SU-DHL-6 (cell line): ENCODE results near the gene IRF9.

Experiments
- H2AFZ ChIP-seq: fragments of 200-600 bp; sonication (generic); 2 replicates; pipeline ENCODE4 v1.6.1; 2014; ENCODE audit warnings: low read depth, mild to moderate bottlenecking, moderate library complexity, mixed read lengths, antibody characterized with exemption, low read length; ENCODE audit not compliant: severe bottlenecking
- H3F3A ChIP-seq: fragments of 200-600 bp; shearing (Covaris generic); 2 replicates; pipeline ENCODE4 v1.6.0; 2016; ENCODE audit warnings: antibody characterized with exemption, mild to moderate bottlenecking; ENCODE audit not compliant: insufficient read depth
- H3K27ac ChIP-seq: fragments of 200-600 bp; sonication (generic); 2 replicates; pipeline ENCODE4 v1.5.1; 2016; ENCODE audit warnings: low read depth, mild to moderate bottlenecking, low read length, moderate library complexity, mixed read lengths
- H3K27me3 ChIP-seq: fragments of 200-600 bp; sonication (generic), shearing (Covaris generic); 2 replicates; pipeline ENCODE4 v1.6.0; 2014; ENCODE audit warnings: mild to moderate bottlenecking, low read length
- H3K36me3 ChIP-seq: fragments of 200-600 bp; sonication (generic); 2 replicates; pipeline ENCODE4 v1.6.1; 2014; ENCODE audit warnings: mild to moderate bottlenecking, low read length, mixed read lengths
- H3K4me2 ChIP-seq: fragments of 300-600, 200-600 bp; shearing (Covaris generic), sonication (generic); 2 replicates; pipeline ENCODE4 v1.6.0; 2014; ENCODE audit warnings: low read length, low read depth, mild to moderate bottlenecking; ENCODE audit not compliant: poor library complexity, severe bottlenecking
- H3K4me3 ChIP-seq: fragments of 200-600 bp; sonication (generic); 2 replicates; pipeline ENCODE4 v1.5.1; 2014; ENCODE audit warnings: antibody characterized with exemption, low read length, mild to moderate bottlenecking, mixed read lengths; ENCODE audit not compliant: insufficient read depth, poor library complexity, severe bottlenecking
- H3K79me2 ChIP-seq: fragments of 200-600 bp; sonication (generic); 2 replicates; pipeline ENCODE4 v1.6.1; 2014; ENCODE audit warnings: mild to moderate bottlenecking, low read length, moderate library complexity; ENCODE audit not compliant: insufficient read depth
- H3K9ac ChIP-seq: fragments of 200-600 bp; sonication (generic); 2 replicates; pipeline ENCODE4 v1.7.0; 2014; ENCODE audit warnings: mild to moderate bottlenecking, low read length
- H3K9me2 ChIP-seq: fragments of 200-600 bp; sonication (generic); replicated peaks from 2 replicates; pipeline ENCODE4 v1.6.1; 2014; ENCODE audit warnings: low read length; ENCODE audit not compliant: insufficient read depth
- H3K9me3 ChIP-seq: fragments of 200-600 bp; sonication (generic); 2 replicates; pipeline ENCODE4 v1.6.1; 2014; ENCODE audit warnings: low read length, mixed read lengths; ENCODE audit not compliant: insufficient read depth
- H4K20me1 ChIP-seq: fragments of 200-600 bp; sonication (generic); 2 replicates; pipeline ENCODE4 v1.6.1; 2014; ENCODE audit warnings: low read depth, mild to moderate bottlenecking, antibody characterized with exemption, low read length, moderate library complexity, mixed read lengths
- EZH2phosphoT487 ChIP-seq: fragments of 200-600 bp; sonication (generic), shearing (Covaris generic); conservative IDR thresholded peaks from 2 replicates; pipeline ENCODE4 v1.6.1; 2018; ENCODE audit warnings: mild to moderate bottlenecking, antibody characterized with exemption, low read length, moderate library complexity, mixed read lengths
- TF ChIP-seq, protein P1 (sequence below): fragments of 200-600 bp; sonication (generic); IDR thresholded peaks from one replicate; pipeline ENCODE4 v1.5.1; 2017; ENCODE audit warnings: antibody characterized with exemption, mild to moderate bottlenecking, low read length, moderate library complexity; ENCODE audit not compliant: insufficient read depth, poor library complexity, severe bottlenecking

IRF9 gene

DNA sequence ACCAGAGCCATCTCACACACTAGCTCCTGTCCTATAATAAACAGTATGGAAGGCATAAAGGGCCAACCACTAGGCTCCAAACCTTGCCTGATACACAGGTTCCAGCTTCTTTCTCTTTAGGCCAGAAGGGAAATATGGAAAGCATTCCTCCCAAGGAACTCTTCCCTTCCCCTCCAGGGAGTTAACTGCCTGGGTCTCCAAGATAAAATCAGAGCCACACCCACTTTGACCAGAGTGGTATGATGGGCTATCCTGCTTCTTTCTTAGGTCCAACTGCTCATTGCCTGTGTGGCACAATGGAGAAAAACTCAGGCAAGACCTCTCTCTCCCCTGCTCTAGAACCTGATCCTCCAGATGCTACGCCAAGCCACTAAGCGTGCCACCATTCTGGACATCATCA lies 46.6 kb downstream of the IRF9 start:
- Histone ChIP-seq H3K4me2 (no peak overlapping the region), H4K20me1 (no peaks in the 10 kb centered on the region), H3K27ac (no peak overlapping the region), H3K9ac (no peak overlapping the region), H2AFZ (no peak overlapping the region), H3F3A (peaks cover 6% of the 10 kb centered on the region; the same call in 1 of the 2 replicates), H3K79me2 (no peaks in the 10 kb centered on the region), H3K4me3 (no peak overlapping the region), H3K9me3 (no peaks in the 10 kb centered on the region), H3K9me2 (no peaks in the 10 kb centered on the region), H3K27me3 (no peaks in the 10 kb centered on the region), H3K36me3 (no peaks in the 10 kb centered on the region)
- TF ChIP-seq, protein P1, sequence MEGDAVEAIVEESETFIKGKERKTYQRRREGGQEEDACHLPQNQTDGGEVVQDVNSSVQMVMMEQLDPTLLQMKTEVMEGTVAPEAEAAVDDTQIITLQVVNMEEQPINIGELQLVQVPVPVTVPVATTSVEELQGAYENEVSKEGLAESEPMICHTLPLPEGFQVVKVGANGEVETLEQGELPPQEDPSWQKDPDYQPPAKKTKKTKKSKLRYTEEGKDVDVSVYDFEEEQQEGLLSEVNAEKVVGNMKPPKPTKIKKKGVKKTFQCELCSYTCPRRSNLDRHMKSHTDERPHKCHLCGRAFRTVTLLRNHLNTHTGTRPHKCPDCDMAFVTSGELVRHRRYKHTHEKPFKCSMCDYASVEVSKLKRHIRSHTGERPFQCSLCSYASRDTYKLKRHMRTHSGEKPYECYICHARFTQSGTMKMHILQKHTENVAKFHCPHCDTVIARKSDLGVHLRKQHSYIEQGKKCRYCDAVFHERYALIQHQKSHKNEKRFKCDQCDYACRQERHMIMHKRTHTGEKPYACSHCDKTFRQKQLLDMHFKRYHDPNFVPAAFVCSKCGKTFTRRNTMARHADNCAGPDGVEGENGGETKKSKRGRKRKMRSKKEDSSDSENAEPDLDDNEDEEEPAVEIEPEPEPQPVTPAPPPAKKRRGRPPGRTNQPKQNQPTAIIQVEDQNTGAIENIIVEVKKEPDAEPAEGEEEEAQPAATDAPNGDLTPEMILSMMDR: no peak
- no peak for TF ChIP-seq EZH2phosphoT487

DNA sequence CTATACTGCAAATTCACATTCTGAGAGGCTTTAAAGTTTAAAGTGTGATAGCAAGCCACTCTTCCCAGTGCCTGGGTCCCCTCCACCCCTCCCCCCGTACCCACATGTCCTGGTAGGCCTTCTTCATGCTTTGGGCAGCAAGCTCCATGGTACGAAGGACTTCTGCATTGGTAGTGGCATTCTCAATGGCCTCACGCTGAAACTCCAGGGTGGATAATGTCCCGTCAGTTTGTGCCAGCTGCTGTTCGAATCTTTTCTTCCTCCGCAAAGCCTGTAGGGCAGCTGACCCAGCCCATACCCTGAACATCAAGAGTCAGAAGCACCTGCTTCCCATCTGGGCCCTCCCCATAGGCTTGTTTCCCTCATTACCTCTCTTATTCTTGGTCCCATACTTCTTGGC lies 50.2 kb downstream of the IRF9 start:
- Histone ChIP-seq H3K9ac (no peak overlapping the region), H3K9me3 (no peaks in the 10 kb centered on the region), H3K4me3 (no peak overlapping the region), H2AFZ (no peak overlapping the region), H3K4me2 (peak overlapping the region; percentile 45), H3K27me3 (no peaks in the 10 kb centered on the region), H4K20me1 (no peaks in the 10 kb centered on the region), H3K27ac (no peak overlapping the region), H3K9me2 (no peaks in the 10 kb centered on the region), H3F3A (peaks cover 18% of the 10 kb centered on the region), H3K79me2 (no peaks in the 10 kb centered on the region), H3K36me3 (no peaks in the 10 kb centered on the region)
- TF ChIP-seq EZH2phosphoT487: no peak
- TF ChIP-seq, protein P1: no peak

DNA sequence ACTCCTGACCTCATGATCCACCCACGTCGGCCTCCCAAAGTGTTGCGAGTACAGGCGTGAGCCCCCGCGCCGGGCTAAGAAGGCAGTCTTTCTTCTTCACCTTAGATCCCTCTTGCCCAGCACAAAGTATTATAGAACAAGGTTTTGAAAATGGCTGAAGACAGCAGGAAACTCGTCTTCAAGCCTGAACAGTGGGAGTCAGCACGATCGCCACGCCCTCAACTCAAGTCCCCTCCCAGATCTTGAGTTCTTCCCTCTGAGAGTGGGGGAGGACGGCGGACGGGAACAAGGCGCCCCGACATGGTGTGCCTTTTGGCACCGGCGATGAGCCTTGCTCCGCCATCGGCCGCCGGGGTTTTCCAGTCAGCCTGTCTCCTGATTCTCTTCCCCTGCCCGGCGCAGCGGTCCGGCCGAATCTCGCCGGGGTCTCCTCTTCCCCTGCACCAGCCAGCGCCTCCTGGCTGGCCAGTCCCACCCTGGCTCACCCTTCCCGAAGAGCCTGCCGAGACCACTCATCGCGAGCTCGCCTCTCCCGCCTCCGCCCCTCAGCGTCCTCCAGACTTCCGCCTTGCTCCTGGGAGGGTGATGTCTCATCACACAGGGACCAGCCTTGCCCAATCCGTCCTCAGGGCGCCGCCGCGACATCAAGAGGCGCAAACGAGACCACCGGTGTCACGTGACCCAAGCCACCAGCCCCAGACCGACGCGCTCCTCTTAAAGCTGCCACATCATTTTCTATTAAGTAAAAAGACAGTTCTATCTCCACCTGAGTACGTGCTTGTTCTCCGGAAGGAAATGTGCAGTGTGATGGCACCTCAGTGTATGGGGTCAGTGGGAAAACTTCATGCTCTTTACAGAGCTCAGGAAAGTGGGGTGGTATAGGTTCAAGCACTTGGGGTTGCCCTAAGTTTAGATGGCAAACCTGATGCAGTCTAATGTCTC lies 52.1 kb downstream of the IRF9 start, which contains the start of gene CHMP4A:
CHMP4A (minus strand) TSS at position 565 of the 942 bp plus-strand sequence; CDS start at position 516, 49 bp downstream.
- Histone ChIP-seq H3K27ac (peak within 1 kb of the TSS; percentile 88), H3K4me2 (peak within 1 kb of the TSS; percentile 59), H3K9ac (peak within 1 kb of the TSS; percentile 82), H3K4me3 (peak within 1 kb of the TSS; percentile 64), H3K9me2 (no peaks in the 10 kb centered on the region), H3K36me3 (no peaks in the 10 kb centered on the region), H3K9me3 (no peaks in the 10 kb centered on the region), H4K20me1 (no peaks in the 10 kb centered on the region), H2AFZ (no peak within 1 kb of the TSS), H3F3A (peaks cover 22% of the 10 kb centered on the region), H3K27me3 (no peaks in the 10 kb centered on the region), H3K79me2 (no peaks in the 10 kb centered on the region)
- TF ChIP-seq, protein P1: no peak
- TF ChIP-seq EZH2phosphoT487: no peak
